Activated T-cell treated with anti-CD3 and anti-CD28 coated beads for 48 hours (primary cell): Measurements from ENCODE around the gene RASD2.

ENCODE experiments used
- DNase-seq: peaks from one replicate; pipeline ENCODE4 v3.0.0-alpha.2; 2020; ENCODE audit warnings: low read depth

Gene RASD2

GRCh38 chr22:35518811-35519210 lies 21.8 kb upstream of the RASD2 start:
- no peak for DNase-seq

- DNase-seq: no peak
These were observed 21.2 kb upstream of the RASD2 start for GRCh38 chr22:35519306-35520000.

- DNase-seq: no peak
These were observed 19.0 kb upstream of the RASD2 start for GRCh38 chr22:35521358-35522224.

DNA sequence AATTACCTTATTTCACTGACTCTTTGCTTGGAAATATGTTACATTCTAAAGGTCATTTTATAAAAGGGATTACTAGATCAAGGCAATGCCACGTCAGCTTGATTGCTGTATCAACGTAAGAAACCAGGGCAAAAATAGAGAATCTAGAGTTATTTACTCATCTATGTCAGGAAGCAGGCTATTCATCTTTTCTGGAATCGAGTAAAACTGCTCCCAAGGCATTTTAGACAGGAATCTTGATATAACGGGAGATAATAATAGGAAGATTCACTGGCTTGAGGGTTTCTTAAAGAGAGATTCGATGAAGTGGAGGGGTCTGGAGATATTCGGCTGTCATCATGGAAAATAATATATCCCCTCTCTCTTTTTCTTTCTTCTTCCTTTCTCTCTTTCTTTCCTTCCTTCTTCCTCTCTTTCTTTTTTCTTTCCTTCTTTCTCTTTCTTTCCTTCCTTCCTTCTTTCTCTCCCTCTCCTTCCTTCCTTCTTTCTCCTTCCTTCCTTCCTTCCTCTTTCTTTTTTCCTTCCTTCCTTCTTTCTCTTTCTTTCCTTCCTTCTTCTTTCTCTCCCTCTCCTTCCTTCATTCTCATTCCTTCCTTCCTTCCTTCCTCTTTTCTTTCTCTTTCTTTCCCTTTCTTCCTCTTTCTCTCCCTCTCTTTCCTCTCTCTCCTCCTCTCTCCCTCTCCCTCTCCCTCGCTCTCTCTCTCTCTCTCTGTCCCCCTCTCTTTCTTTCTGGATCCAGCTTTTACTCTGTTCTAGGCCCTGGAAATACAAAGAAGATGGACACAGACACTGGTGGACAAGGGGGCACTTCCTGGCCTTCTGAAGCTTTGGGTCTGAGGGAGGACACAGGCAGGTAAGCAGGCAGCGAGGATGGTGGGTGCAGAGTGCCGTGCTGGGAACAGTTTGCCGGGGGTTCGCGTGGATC lies 18.1 kb upstream of the RASD2 start:
- DNase-seq: no peak

- no peak for DNase-seq
These were observed 17.3 kb upstream of the RASD2 start for GRCh38 chr22:35523167-35523947.

GRCh38 chr22:35524966-35525686 lies 15.5 kb upstream of the RASD2 start:
- DNase-seq: no peak

DNA sequence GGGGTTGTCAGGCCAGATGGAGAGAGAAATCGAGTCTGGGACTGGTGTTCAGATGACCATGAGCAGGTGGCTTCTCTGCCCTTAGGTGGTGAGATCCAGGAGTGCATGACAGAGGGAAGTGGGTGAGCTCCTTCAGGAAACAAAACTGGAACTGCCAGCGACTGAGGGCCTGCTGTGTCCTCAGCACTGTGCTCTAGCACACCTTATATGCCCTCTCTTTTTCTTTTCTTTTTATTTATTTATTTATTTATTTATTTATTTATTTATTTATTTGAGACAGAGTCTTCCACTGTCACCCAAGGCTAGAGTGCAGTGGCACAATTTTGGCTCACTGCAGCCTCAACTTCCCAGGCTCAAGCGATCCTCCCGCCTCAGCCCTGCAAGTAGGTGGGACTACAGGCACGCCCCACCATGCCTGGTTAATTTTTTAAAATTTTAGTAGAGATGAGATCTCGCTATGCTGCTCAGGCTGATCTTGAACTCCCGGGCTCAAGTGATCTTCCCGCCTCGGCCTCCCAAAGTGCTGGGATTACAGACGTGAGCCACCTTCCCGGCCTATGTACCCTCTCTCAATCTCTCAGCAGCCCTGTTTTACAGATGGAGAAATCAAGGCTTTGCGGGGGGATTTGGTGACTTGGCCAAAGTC lies 14.8 kb upstream of the RASD2 start:
- no peak for DNase-seq

GRCh38 chr22:35526333-35526979 lies 14.2 kb upstream of the RASD2 start:
- DNase-seq: no peak

DNA sequence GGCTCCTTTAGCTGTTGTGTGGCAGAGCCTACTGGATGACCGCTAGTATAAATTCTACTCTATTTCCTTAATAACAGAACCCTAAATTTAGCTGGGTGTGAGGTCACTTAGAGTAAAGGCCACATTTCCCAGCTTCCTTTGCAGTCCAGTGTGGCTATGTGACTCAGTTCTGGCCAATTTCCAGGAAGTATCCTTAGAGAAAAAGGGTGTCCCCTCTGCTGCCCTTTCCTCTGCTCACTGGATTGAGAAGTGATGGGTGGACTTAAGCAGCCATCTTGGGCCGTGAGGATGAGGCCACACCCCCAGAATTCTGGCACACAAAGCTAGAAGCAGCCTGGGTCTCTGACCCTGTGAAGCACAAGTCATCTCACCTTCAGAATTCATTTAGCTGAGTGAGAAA lies 11.7 kb upstream of the RASD2 start:
- no peak for DNase-seq

DNA sequence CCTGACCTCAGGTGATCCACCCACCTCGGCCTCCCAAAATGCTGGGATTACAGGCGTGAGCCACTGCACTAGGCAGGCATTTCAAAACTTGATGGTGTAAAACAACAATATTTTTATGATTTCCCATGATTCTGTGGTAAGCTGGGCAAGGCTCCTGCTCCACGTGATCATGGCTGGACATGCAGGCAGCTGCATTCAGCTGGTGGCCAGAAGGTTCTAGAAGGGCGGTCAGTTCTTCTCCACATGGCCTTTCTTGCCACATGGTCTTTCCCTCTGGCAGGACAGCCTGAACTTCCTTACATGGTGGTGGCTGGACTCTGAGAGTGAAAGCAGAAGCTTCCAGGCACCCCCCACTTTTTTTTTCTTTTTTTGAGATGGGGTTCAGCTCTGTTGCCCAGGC lies 9.9 kb upstream of the RASD2 start:
- DNase-seq: no peak

GRCh38 chr22:35531202-35531601 lies 9.4 kb upstream of the RASD2 start:
- no peak for DNase-seq

- no peak for DNase-seq
These were observed 9.0 kb upstream of the RASD2 start for GRCh38 chr22:35531676-35532075.

GRCh38 chr22:35533365-35534029 lies 7.1 kb upstream of the RASD2 start:
- DNase-seq: no peak

DNA sequence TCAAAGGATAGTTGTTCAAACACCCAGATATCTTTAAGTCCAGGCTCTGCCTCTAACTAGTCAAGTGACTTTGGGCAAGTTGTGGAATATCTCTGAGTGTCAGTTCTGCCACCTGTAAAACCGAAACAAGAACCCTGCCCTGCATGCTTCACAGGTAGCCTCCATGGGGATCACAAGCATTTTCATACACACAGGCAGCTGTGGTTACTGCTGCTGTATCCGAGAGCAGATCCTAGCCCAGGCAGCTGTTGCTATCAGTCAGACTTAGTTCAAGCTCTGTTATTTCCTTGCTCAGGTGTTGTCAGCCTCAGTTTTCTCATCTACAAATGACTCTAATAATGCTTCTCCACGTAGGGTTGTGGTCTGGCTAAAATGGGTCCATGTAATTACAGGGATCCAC lies 6.5 kb upstream of the RASD2 start:
- DNase-seq: no peak

- DNase-seq: no peak
These were observed 3.4 kb upstream of the RASD2 start for GRCh38 chr22:35537232-35537631.

GRCh38 chr22:35538801-35539321 lies 1.8 kb upstream of the RASD2 start:
- peak; percentile 19 for DNase-seq

GRCh38 chr22:35539487-35539886 lies 1.1 kb upstream of the RASD2 start:
- DNase-seq: no peak

- peak; percentile 66 for DNase-seq
These were observed 579 bp upstream of the RASD2 start for GRCh38 chr22:35539910-35540594.
